Inflammatory macrophage (primary cell): ENCODE results near the gene AKAP7.
"Not testable (repeated sequence)": the region's sequence is repeated elsewhere in the genome, so short reads cannot be mapped to it uniquely, and the experiment has no call there.

Source experiments
- DNase-seq, 2 donors: peaks; one replicate each; pipeline ENCODE4 v3.0.0-alpha.2; 2020 to 2022

AKAP7 gene

GRCh38 chr6:131300826-131301225 is 165.6 kb downstream of the AKAP7 start:
- DNase-seq: not testable (repeated sequence)

GRCh38 chr6:131303338-131303930 is 168.2 kb downstream of the AKAP7 start:
- DNase-seq: no peak

GRCh38 chr6:131305037-131305850 is 170.0 kb downstream of the AKAP7 start:
- no peak for DNase-seq

- DNase-seq: no peak
Observed at GRCh38 chr6:131309437-131309836, 174.2 kb downstream of the AKAP7 start.

GRCh38 chr6:131314838-131315237 is 179.6 kb downstream of the AKAP7 start:
- DNase-seq: no peak

- no peak for DNase-seq
Observed at GRCh38 chr6:131316654-131317053, 181.4 kb downstream of the AKAP7 start.

GRCh38 chr6:131317516-131317915 is 182.2 kb downstream of the AKAP7 start:
- no peak for DNase-seq

- DNase-seq: no peak
Observed at GRCh38 chr6:131321589-131321988, 186.3 kb downstream of the AKAP7 start.

- DNase-seq: no peak
Observed at GRCh38 chr6:131322125-131322524, 186.9 kb downstream of the AKAP7 start.

- not testable (repeated sequence) for DNase-seq
Observed at GRCh38 chr6:131325669-131326068, 190.4 kb downstream of the AKAP7 start.

- not testable (repeated sequence) for DNase-seq
Observed at GRCh38 chr6:131328727-131329126, 193.5 kb downstream of the AKAP7 start.

GRCh38 chr6:131331151-131331550 is 195.9 kb downstream of the AKAP7 start:
- DNase-seq: no peak

GRCh38 chr6:131331873-131332781 is 196.9 kb downstream of the AKAP7 start:
- DNase-seq: no peak
